Transverse colon (tissue), 4 donors: ENCODE results near the gene C10orf67. TPM values are rescaled to one million over a fixed set of nuclear protein-coding genes. Genes with fewer than 3 reads are reported as not detected.

Experiments used
- DNase-seq: peaks from one replicate; pipeline ENCODE4 v3.0.0-alpha.2; 2019
- H3K27ac ChIP-seq, 4 donors: fragments of 200-600 bp; sonication (generic); 2 replicates each; pipeline ENCODE4 v1.5.1; 2016 to 2018; ENCODE audit warnings: inconsistent platforms in 4 of 4
- H3K27me3 ChIP-seq: fragments of 200-600 bp; sonication (generic); 2 replicates; pipeline ENCODE4 v1.5.1; 2017; ENCODE audit warnings: inconsistent platforms
- H3K36me3 ChIP-seq, 4 donors: fragments of 200-600 bp; sonication (generic); 2 replicates each; pipeline ENCODE4 v1.5.1; 2017 to 2019; ENCODE audit warnings: inconsistent platforms in 4 of 4
- H3K4me1 ChIP-seq, 4 donors: fragments of 200-600 bp; sonication (generic); 2 replicates each; pipeline ENCODE4 v1.5.1; 2017 to 2020; ENCODE audit warnings: inconsistent platforms in 4 of 4
- H3K4me3 ChIP-seq, 4 donors: fragments of 200-600 bp; sonication (generic); 1 replicate in 1 of 4; 2 replicates in 3 of 4; pipeline versions ENCODE4 v1.5.1 to v1.6.1; 2017 to 2019; ENCODE audit warnings: inconsistent platforms in 4 of 4
- H3K9me3 ChIP-seq, 2 donors: fragments of 200-600 bp; sonication (generic); 2 replicates each; pipeline ENCODE4 v1.5.1; 2017 to 2019; ENCODE audit warnings: inconsistent platforms in 2 of 2
- EP300 ChIP-seq: sonication (generic); formaldehyde crosslinking; IDR thresholded peaks from one replicate; pipeline ENCODE4 v1.6.1; 2017; ENCODE audit warnings: antibody characterized with exemption, low read depth
- POLR2A ChIP-seq: fragments of 450-650 bp; IDR thresholded peaks from one replicate; pipeline ENCODE4 v1.6.1; 2016; ENCODE audit warnings: antibody characterized with exemption, mild to moderate bottlenecking, moderate library complexity
- POLR2AphosphoS5 ChIP-seq, 3 donors: sonication (generic); formaldehyde crosslinking; IDR thresholded peaks; one replicate each; pipeline ENCODE4 v1.6.1; 2016; ENCODE audit warnings: antibody characterized with exemption in 3 of 3
- WGBS, 2 donors: methylation state at CpG; one replicate each; pipeline ENCODE4 v1.1.5; 2018; ENCODE audit warnings: low coverage in 1 of 2; 5-methylcytosine and 5-hydroxymethylcytosine counted together
- in situ Hi-C, 4 donors: fragments of 200-750 bp; cut with MboI; loops; one replicate each; pipeline versions ENCODE4 v1.15.0 to v1.15.1; 2017; ENCODE audit warnings: low sequenced_read_pairs in 3 of 4, low pct_ligation_motif_present in 1 of 4, low pct_unique_long_range_greater_than_20kb in 1 of 4
- intact Hi-C: fragments of 100-400 bp; cut with DNase I; formaldehyde crosslinking; loops from one replicate; pipeline ENCODE4 v1.15.1; 2023; ENCODE audit warnings: low total_unique reads
- total RNA-seq, 4 donors: library from RNA; depleted of rRNA; stranded (reverse); fragments of >200 nt; gene quantifications; one replicate each; pipeline ENCODE4 v1.1.0, GENCODE V29; 2016
- TF ChIP-seq, protein P1 (sequence below), 5 experiments: fragments of 200-600 bp in 3 of 5; fragments of 450-650 bp in 2 of 5; sonication (generic) in 3 of 5; IDR thresholded peaks; 1 replicate in 2 of 5; 2 replicates in 3 of 5; pipeline ENCODE4 v1.5.1; 2016 to 2017; ENCODE audit warnings: antibody characterized with exemption in 5 of 5, inconsistent platforms in 3 of 5, mild to moderate bottlenecking in 2 of 5, moderate library complexity in 1 of 5

C10orf67 gene
- total RNA-seq, 4 donors from 2014 or later: not detected

DNA sequence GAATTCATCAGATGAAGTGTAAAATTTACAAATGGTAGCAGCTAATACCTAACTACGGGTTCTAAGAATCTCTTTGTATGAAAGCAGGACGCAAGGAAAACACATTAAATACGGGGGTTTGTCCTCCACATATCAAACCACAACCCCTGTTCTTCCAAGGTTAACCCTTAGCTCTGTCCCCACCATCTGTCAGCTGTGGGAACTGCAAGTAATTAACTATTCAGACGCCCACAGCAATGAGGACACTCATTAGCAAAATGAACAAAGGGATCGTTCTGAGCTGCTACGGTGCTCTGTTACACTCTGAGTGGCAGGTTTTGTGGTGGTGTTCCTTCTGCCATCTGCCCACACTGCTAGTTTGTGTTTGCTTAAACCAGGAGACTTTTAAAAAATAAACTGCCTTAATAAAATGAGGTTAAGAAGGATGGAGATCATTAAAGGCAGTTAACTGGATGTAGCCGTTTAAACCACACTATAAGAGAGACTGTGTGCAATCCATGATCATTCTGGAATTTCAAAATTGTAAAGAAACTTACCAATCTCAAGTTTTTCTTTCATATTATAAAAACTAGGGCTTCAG, 51.4 kb downstream of the C10orf67 start:
- DNase-seq: no peak
- H3K27ac ChIP-seq: no peak overlapping the region
- in situ Hi-C loops (no loop called here), intact Hi-C loops (no loop called here)
- H3K9me3 ChIP-seq: no peaks in the 10 kb centered on the region
- no peak for TF ChIP-seq POLR2A
- TF ChIP-seq, protein P1, sequence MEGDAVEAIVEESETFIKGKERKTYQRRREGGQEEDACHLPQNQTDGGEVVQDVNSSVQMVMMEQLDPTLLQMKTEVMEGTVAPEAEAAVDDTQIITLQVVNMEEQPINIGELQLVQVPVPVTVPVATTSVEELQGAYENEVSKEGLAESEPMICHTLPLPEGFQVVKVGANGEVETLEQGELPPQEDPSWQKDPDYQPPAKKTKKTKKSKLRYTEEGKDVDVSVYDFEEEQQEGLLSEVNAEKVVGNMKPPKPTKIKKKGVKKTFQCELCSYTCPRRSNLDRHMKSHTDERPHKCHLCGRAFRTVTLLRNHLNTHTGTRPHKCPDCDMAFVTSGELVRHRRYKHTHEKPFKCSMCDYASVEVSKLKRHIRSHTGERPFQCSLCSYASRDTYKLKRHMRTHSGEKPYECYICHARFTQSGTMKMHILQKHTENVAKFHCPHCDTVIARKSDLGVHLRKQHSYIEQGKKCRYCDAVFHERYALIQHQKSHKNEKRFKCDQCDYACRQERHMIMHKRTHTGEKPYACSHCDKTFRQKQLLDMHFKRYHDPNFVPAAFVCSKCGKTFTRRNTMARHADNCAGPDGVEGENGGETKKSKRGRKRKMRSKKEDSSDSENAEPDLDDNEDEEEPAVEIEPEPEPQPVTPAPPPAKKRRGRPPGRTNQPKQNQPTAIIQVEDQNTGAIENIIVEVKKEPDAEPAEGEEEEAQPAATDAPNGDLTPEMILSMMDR (IDR thresholded peaks at IDR 0.05): peak in 4 of 5 experiments; percentile 15 to 32 (median 30)
- no peaks in the 10 kb centered on the region for H3K4me1 ChIP-seq
- H3K36me3 ChIP-seq: no peaks in the 10 kb centered on the region
- H3K4me3 ChIP-seq: no peak overlapping the region
- WGBS, 2 donors: 11 to 12% methylated on average over 5 to 7 of the region's 7 CpGs
- H3K27me3 ChIP-seq: peaks cover 32% of the 10 kb centered on the region

DNA sequence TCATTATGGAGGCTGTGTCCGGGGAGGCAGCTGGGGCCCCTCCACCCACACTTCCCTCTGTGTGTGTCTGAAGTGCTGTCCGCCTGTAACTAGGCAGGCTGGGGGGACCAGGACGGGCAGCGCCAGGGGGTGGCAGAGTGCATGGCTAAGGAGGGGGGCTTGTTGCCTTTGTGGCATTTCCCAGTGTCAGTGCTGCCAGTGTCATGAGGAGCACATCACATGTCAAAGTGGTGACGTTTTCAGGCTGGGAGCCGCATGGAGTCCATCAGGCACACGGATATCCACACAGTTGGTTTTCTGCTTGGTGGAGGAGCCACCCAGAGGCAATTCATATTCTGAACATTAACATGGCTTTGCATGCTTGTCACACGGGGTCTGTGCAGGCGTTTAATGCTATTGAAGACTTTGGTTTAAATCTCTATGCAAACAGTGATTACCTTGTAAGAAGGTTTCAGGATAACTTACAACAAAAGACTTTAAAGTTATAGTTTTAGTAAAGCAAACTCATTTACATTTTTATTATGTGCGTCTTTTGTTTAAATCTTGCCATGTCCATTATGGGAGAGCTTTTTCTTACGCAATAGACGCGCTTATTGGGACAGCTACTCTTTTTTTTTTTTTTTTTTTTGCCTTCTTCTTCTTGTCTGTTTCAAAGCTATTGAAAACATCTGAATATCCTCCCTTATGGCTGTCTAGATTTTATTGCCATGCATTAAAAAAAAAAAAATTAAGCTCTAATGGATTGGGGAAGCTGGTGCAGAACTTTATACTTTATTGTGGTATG, 52.9 kb downstream of the C10orf67 start:
- in situ Hi-C loops (no loop called here), intact Hi-C loops (no loop called here)
- Histone ChIP-seq H3K36me3 (no peaks in the 10 kb centered on the region), H3K9me3 (no peaks in the 10 kb centered on the region), H3K27ac (no peak overlapping the region), H3K27me3 (peaks cover 32% of the 10 kb centered on the region), H3K4me1 (no peaks in the 10 kb centered on the region), H3K4me3 (no peak overlapping the region)
- no peak for TF ChIP-seq POLR2A
- 57 to 64% methylated on average over 4 to 13 of the region's 13 CpGs for WGBS, 2 donors
- DNase-seq: no peak

DNA sequence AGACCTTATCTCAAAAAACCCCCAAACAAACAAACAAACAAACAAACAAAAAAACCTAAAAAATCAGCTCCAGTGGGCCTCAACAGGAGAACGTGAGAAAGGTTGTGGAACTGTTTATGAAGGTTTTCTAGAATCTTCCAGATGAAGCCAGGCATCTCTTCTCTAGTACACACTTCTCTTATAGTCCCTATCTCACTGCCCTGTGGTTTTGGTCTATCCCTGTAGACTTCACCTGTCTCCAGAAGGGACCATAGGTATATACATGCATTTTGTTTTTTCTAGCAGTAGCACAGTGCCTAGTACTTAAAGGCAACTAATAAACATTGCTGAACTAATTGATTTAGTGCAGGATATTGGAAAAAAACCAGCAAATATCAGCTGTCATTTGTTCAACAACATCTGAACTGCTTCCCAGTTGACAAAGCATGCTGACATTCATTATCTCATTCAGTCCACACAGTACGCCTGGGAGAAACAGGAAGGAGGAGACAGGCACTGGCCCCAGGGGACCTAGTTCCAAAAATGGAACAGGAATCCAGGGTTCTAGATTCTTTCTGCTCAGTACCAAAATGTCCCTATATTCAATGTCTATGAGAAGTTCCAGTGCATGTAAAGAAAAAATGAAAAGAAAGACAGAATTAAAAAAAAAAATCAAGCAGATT, 59.8 kb downstream of the C10orf67 start:
- TF ChIP-seq POLR2A (no peak), EP300 (no peak), POLR2AphosphoS5 (IDR thresholded peaks at IDR 0.05) (no peak)
- TF ChIP-seq, protein P1 (IDR thresholded peaks at IDR 0.05): no peak
- Histone ChIP-seq H3K9me3 (no peaks in the 10 kb centered on the region), H3K27ac (no peak overlapping the region), H3K27me3 (no peaks in the 10 kb centered on the region), H3K36me3 (no peaks in the 10 kb centered on the region), H3K4me1 (no peaks in the 10 kb centered on the region), H3K4me3 (no peak overlapping the region)
- no peak for DNase-seq
- in situ Hi-C loops: no loop called here
- intact Hi-C loops: no loop called here
- 50 to 55% methylated on average over 2 of the region's 2 CpGs for WGBS, 2 donors

DNA sequence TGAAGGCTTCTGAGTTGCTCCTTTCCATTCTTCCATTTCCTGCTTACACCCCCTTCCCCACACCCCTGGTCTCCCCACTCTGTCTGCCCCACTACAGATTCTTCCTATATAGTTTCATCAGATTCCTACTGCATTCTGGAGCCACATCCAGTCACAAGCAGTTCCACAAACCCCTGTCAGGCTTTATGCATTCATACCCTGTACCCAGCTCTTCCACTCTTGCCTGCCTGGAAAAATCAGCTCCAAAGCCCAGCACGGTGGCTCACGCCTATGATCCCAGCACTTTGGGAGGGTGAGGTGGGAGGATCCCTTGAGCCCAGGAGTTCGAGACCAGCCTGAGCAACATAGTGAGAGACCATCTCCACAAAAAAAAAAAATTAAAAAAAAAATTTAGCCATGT, 60.4 kb downstream of the C10orf67 start:
- Histone ChIP-seq H3K9me3 (no peaks in the 10 kb centered on the region), H3K4me3 (no peak overlapping the region), H3K27me3 (no peaks in the 10 kb centered on the region), H3K4me1 (no peaks in the 10 kb centered on the region), H3K36me3 (no peaks in the 10 kb centered on the region), H3K27ac (no peak overlapping the region)
- TF ChIP-seq, protein P1 (IDR thresholded peaks at IDR 0.05): no peak
- no peak for TF ChIP-seq EP300
- TF ChIP-seq POLR2AphosphoS5 (IDR thresholded peaks at IDR 0.05): no peak
- TF ChIP-seq POLR2A: no peak
- intact Hi-C loops: no loop called here
- WGBS, 2 donors: 67% methylated on average over 3 of the region's 3 CpGs; no CpG with 5 or more reads in 1 of the 2 donors
- in situ Hi-C loops: no loop called here
- DNase-seq: no peak
